Endothelial cell (in vitro differentiated cells): ENCODE measurements around the gene WDR59. TPM values are rescaled to one million over a fixed set of nuclear protein-coding genes. Genes with fewer than 3 reads are reported as not detected.

Experiments
- DNase-seq: peaks from one replicate; pipeline ENCODE4 v3.0.0; 2021; ENCODE audit warnings: low spot score
- H3K27ac Mint-ChIP-seq: one replicate; pipeline ENCODE4 v1.8.0; 2021; ENCODE audit warnings: mixed read lengths, inconsistent platforms; ENCODE audit not compliant: unreplicated experiment
- H3K27me3 Mint-ChIP-seq: one replicate; pipeline ENCODE4 v1.8.0; 2021; ENCODE audit warnings: mild to moderate bottlenecking, moderate library complexity, mixed read lengths, inconsistent platforms; ENCODE audit not compliant: unreplicated experiment
- H3K36me3 Mint-ChIP-seq: one replicate; pipeline ENCODE4 v1.8.0; 2021; ENCODE audit warnings: mild to moderate bottlenecking, low read depth, mixed read lengths, inconsistent platforms; ENCODE audit not compliant: unreplicated experiment
- H3K4me1 Mint-ChIP-seq: one replicate; pipeline ENCODE4 v1.8.0; 2021; ENCODE audit warnings: mild to moderate bottlenecking, mixed read lengths, inconsistent platforms; ENCODE audit not compliant: unreplicated experiment
- H3K4me3 Mint-ChIP-seq: one replicate; pipeline ENCODE4 v1.8.0; 2021; ENCODE audit warnings: mild to moderate bottlenecking, mixed read lengths, inconsistent platforms; ENCODE audit not compliant: unreplicated experiment
- H3K9me3 Mint-ChIP-seq: one replicate; pipeline ENCODE4 v1.8.0; 2021; ENCODE audit warnings: mixed read lengths, inconsistent platforms; ENCODE audit not compliant: unreplicated experiment
- total RNA-seq: library from RNA; stranded (reverse); fragmentation: NEBNext Ultra II Directional; extraction: Animal tissue kit (Norgen Biotek cat#: 25700); gene quantifications from one replicate; pipeline ENCODE4 v1.2.1, GENCODE V29; 2021; ENCODE audit not compliant: unreplicated experiment
- TF ChIP-seq, protein P1 (sequence below): fragments of 200-600 bp; sonication (generic); IDR thresholded peaks from one replicate; pipeline ENCODE4 v1.5.0; 2021; ENCODE audit warnings: antibody characterized with exemption; ENCODE audit not compliant: unreplicated experiment

WDR59 gene
- total RNA-seq, 1 donor from 2014 or later: 107 TPM

DNA sequence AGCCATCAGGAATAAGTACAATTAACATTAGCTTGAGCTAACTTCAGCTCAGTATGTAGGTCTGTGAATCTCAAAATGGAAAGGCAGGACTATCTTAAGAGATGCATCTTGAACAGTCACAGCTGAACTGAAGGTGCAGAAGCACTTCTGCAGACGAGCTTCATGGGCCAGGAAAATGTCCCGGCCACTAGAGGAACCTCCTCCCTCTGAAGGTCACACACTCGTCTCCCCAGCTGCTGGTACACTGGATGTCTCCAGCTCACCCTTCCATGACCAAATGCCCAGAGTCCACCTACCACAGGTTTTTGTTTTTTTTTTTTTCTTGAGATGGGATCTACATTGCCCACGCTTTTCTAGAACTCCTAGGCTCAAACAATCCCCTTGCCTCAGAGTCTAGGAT is 33.2 kb downstream of the WDR59 start:
- peaks cover 2% of the 10 kb centered on the region for H3K27me3 Mint-ChIP-seq

DNA sequence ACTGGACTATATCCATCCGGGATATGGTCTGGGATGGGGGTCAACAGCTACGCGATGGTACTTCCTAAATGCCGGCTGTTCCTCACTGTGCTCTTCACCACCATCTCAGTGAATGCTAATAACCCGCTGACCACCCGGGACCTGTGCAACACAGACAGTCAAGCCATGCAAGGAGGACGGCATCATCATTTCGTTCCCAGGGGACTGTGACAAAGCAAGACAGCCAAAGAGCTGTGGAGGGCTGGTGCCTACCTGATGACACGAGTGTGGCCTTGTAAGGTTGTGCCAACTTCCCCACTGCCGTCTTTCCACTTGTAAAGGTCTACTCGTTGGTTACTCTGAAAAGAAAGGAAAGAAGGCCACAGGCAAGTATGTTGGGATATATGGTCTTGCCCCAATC is 33.7 kb downstream of the WDR59 start:
- Mint-ChIP-seq H3K4me3 (no peak overlapping the region), H3K36me3 (peaks cover 53% of the 10 kb centered on the region), H3K27me3 (peaks cover 2% of the 10 kb centered on the region), H3K9me3 (no peaks in the 10 kb centered on the region), H3K27ac (no peak overlapping the region), H3K4me1 (peaks cover 7% of the 10 kb centered on the region)
- DNase-seq: no peak
- TF ChIP-seq, protein P1, sequence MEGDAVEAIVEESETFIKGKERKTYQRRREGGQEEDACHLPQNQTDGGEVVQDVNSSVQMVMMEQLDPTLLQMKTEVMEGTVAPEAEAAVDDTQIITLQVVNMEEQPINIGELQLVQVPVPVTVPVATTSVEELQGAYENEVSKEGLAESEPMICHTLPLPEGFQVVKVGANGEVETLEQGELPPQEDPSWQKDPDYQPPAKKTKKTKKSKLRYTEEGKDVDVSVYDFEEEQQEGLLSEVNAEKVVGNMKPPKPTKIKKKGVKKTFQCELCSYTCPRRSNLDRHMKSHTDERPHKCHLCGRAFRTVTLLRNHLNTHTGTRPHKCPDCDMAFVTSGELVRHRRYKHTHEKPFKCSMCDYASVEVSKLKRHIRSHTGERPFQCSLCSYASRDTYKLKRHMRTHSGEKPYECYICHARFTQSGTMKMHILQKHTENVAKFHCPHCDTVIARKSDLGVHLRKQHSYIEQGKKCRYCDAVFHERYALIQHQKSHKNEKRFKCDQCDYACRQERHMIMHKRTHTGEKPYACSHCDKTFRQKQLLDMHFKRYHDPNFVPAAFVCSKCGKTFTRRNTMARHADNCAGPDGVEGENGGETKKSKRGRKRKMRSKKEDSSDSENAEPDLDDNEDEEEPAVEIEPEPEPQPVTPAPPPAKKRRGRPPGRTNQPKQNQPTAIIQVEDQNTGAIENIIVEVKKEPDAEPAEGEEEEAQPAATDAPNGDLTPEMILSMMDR: no peak

More for the DNA sequence above, 33.2 kb downstream of the WDR59 start:
- no peak for DNase-seq
- no peak overlapping the region for H3K4me3 Mint-ChIP-seq
- peaks cover 54% of the 10 kb centered on the region for H3K36me3 Mint-ChIP-seq
- H3K27ac Mint-ChIP-seq: no peak overlapping the region
- H3K4me1 Mint-ChIP-seq: peaks cover 7% of the 10 kb centered on the region
- TF ChIP-seq, protein P1: no peak
- H3K9me3 Mint-ChIP-seq: no peaks in the 10 kb centered on the region

DNA sequence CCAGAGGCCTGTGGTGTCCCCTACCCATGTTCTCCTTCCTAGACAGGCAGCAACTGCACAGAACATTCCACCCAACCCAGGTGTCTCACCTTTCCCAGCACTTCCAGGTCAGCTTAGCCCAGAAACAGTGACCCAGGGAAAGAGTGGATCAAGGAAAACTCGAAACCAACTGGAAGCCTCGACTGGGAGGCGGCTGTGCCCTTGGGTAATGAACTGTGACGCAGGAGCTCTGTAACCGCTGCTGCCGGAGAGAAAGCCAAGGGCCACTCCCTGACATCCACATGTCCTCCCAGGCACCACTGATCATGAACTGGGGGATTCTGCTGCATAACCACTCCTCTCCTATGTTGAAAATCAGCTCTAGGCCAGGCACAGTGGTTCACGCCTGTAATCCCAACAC is 34.4 kb downstream of the WDR59 start:
- Mint-ChIP-seq H3K4me1 (peaks cover 7% of the 10 kb centered on the region), H3K9me3 (no peaks in the 10 kb centered on the region), H3K36me3 (peaks cover 50% of the 10 kb centered on the region), H3K27me3 (peaks cover 2% of the 10 kb centered on the region), H3K4me3 (no peak overlapping the region), H3K27ac (no peak overlapping the region)
- DNase-seq: no peak
- TF ChIP-seq, protein P1: no peak

DNA sequence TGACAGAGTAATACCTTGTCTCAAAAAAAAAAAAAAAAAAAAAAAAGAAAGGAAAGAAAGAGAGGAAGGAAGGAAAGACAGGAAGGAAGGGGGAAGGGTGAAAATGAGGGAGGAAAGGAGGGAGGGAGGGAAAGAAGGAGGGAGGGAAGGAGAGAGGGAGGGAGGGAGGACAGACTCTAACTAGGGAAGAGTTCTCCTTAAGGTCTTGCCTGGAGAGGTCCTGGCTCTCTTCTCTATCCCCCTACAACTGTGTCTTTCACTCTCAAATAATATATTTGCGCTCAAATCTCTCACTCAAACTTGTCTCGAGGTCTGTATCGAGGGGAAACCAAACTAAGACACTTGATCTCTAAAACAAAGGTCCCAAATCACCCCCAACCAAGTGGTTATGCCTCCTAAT is 35.6 kb downstream of the WDR59 start:
- DNase-seq: no peak
- H3K4me3 Mint-ChIP-seq: no peak overlapping the region
- TF ChIP-seq, protein P1: no peak
- no peak overlapping the region for H3K27ac Mint-ChIP-seq
- peaks cover 45% of the 10 kb centered on the region for H3K36me3 Mint-ChIP-seq
- H3K9me3 Mint-ChIP-seq: no peaks in the 10 kb centered on the region
- H3K4me1 Mint-ChIP-seq: peaks cover 7% of the 10 kb centered on the region
- peaks cover 2% of the 10 kb centered on the region for H3K27me3 Mint-ChIP-seq

DNA sequence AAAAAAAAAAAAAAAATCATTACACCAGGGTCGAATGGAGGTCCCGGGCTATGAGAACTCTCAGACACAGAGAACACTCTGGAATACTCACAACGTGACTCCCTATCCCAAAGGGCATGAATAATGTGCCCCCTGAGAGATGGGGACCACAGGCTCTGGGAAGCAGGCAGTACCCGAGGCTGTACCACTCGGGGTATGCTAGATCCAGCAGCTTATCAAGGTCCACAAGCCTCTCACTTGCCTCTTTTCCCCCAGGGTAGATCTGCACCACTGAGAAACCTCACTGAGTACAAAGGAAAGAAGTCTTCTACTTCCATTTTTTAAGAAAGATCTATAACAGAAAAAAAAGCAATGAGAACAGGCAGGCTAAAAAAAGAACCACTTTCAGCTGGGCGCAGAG is 40.5 kb downstream of the WDR59 start:
- DNase-seq: no peak
- H3K4me1 Mint-ChIP-seq: peaks cover 5% of the 10 kb centered on the region
- H3K9me3 Mint-ChIP-seq: no peaks in the 10 kb centered on the region
- H3K4me3 Mint-ChIP-seq: no peak overlapping the region
- peaks cover 2% of the 10 kb centered on the region for H3K27me3 Mint-ChIP-seq
- no peak overlapping the region for H3K27ac Mint-ChIP-seq
- TF ChIP-seq, protein P1: no peak
- peaks cover 53% of the 10 kb centered on the region for H3K36me3 Mint-ChIP-seq
